Liver (tissue), 9 donors: ENCODE data around the gene AMBRA1. TPM values are rescaled to one million over a fixed set of nuclear protein-coding genes. Genes with fewer than 3 reads are reported as not detected.

Source experiments
- DNase-seq: peaks from one replicate; pipeline ENCODE4 v3.0.0-alpha.2; 2017; ENCODE audit warnings: low spot score
- H3K27ac ChIP-seq, 2 donors: one replicate each; pipeline ENCODE4 v1.7.0; 2013; ENCODE audit warnings: inconsistent platforms in 2 of 2, low read length in 2 of 2, control low read depth in 1 of 2, low read depth in 1 of 2, mild to moderate bottlenecking in 1 of 2
- H3K27me3 ChIP-seq, 4 donors: one replicate each; pipeline versions ENCODE4 v1.6.1 to v1.7.0; 2013; ENCODE audit warnings: low read length in 3 of 4, inconsistent platforms in 1 of 4, mild to moderate bottlenecking in 1 of 4, moderate library complexity in 1 of 4; ENCODE audit not compliant: control insufficient read depth in 4 of 4, insufficient read depth in 4 of 4
- H3K36me3 ChIP-seq, 4 donors: one replicate each; pipeline versions ENCODE4 v1.6.1 to v1.7.0; 2013; ENCODE audit warnings: low read length in 3 of 4, mild to moderate bottlenecking in 3 of 4, low read depth in 1 of 4, moderate library complexity in 1 of 4; ENCODE audit not compliant: control insufficient read depth in 4 of 4, insufficient read depth in 3 of 4
- H3K4me1 ChIP-seq, 4 donors: one replicate each; pipeline versions ENCODE4 v1.6.1 to v1.7.0; 2013; ENCODE audit warnings: low read length in 3 of 4, mild to moderate bottlenecking in 3 of 4, moderate library complexity in 1 of 4; ENCODE audit not compliant: control insufficient read depth in 4 of 4, insufficient read depth in 4 of 4
- H3K4me3 ChIP-seq, 3 donors: one replicate each; pipeline versions ENCODE4 v1.6.1 to v1.7.0; 2013; ENCODE audit warnings: low read length in 3 of 3, control low read depth in 1 of 3, low read depth in 1 of 3, mild to moderate bottlenecking in 1 of 3
- H3K9ac ChIP-seq, 2 donors: one replicate each; pipeline ENCODE4 v1.7.0; 2013; ENCODE audit warnings: low read length in 2 of 2, mild to moderate bottlenecking in 2 of 2, moderate library complexity in 2 of 2, control low read depth in 1 of 2, low read depth in 1 of 2
- H3K9me3 ChIP-seq, 4 donors: one replicate each; pipeline versions ENCODE4 v1.6.1 to v1.7.0; 2013; ENCODE audit warnings: low read length in 3 of 4; ENCODE audit not compliant: control insufficient read depth in 4 of 4
- ATF3 ChIP-seq: IDR thresholded peaks from 2 replicates; pipeline ENCODE4 v1.6.1; 2016; ENCODE audit warnings: antibody characterized with exemption
- CTCF ChIP-seq: fragments of 150-350 bp; IDR thresholded peaks from 2 replicates; pipeline ENCODE4 v1.5.1; 2017; ENCODE audit warnings: improper control_type of control experiment, low read depth, low read length; ENCODE audit not compliant: missing input control
- EGR1 ChIP-seq, 2 donors: IDR thresholded peaks; 2 replicates each; pipeline ENCODE4 v1.6.1; 2016 to 2018; ENCODE audit warnings: antibody characterized with exemption in 2 of 2, low read depth in 2 of 2
- GABPA ChIP-seq, 2 donors: IDR thresholded peaks in 1 of 2; conservative IDR thresholded peaks in 1 of 2; 2 replicates each; pipeline ENCODE4 v1.6.1; 2016; ENCODE audit warnings: antibody characterized with exemption in 2 of 2, mild to moderate bottlenecking in 1 of 2, moderate library complexity in 1 of 2
- HNF4A ChIP-seq, 2 donors: conservative IDR thresholded peaks; 2 replicates each; pipeline ENCODE4 v1.6.1; 2016; ENCODE audit warnings: antibody characterized with exemption in 2 of 2, mild to moderate bottlenecking in 2 of 2
- HNF4G ChIP-seq: IDR thresholded peaks from 2 replicates; pipeline ENCODE4 v1.6.1; 2016; ENCODE audit warnings: antibody characterized with exemption
- MAX ChIP-seq: IDR thresholded peaks from 2 replicates; pipeline ENCODE4 v1.6.1; 2016; ENCODE audit warnings: antibody characterized with exemption
- NR2F2 ChIP-seq: IDR thresholded peaks from 2 replicates; pipeline ENCODE4 v1.6.1; 2016; ENCODE audit warnings: antibody characterized with exemption
- REST ChIP-seq: IDR thresholded peaks from 2 replicates; pipeline ENCODE4 v1.6.1; 2016; ENCODE audit warnings: antibody characterized with exemption, mild to moderate bottlenecking
- TAF1 ChIP-seq: conservative IDR thresholded peaks from 2 replicates; pipeline ENCODE4 v1.6.1; 2016; ENCODE audit warnings: antibody characterized with exemption, mild to moderate bottlenecking
- YY1 ChIP-seq: IDR thresholded peaks from 2 replicates; pipeline ENCODE4 v1.6.1; 2016; ENCODE audit warnings: antibody characterized with exemption, mild to moderate bottlenecking
- ZBTB33 ChIP-seq: IDR thresholded peaks from 2 replicates; pipeline ENCODE4 v1.6.1; 2016; ENCODE audit warnings: antibody characterized with exemption
- WGBS: extraction: QIAGEN DNeasy Blood & Tissue Kit; methylation state at CpG from one replicate; pipeline ENCODE4 v1.1.7; 2013; 5-methylcytosine and 5-hydroxymethylcytosine counted together
- polyA plus RNA-seq, 2 donors: library from polyadenylated mRNA; stranded (reverse) in 1 of 2; unstranded in 1 of 2; fragments of 200-250 nt in 1 of 2; fragments of >200 nt in 1 of 2; fragmentation: Nextera tagmentation in 1 of 2; extraction: Ambion mirVana in 1 of 2; gene quantifications; one replicate each; pipeline versions ENCODE4 v1.2.1 to v1.2.3, GENCODE V29; 2013 to 2015
- total RNA-seq, 2 donors: library from RNA; depleted of rRNA; stranded (reverse); fragments of >200 nt; gene quantifications; one replicate each; pipeline ENCODE4 v1.2.3, GENCODE V29; 2014
- donor health status: healthy.
- donor health status: healthy.
- donor health status: healthy.
- donor health status: healthy.
- donor health status: healthy.

Gene AMBRA1
- total and polyA plus RNA-seq, 4 donors: 3.7 to 25.7 (median 15.1) TPM

GRCh38 chr11:46574656-46575055, 19.2 kb downstream of the AMBRA1 start:
- WGBS: 61% methylated on average over 1 of the region's 1 CpG
- H3K4me1 ChIP-seq: no peaks in the 10 kb centered on the region

GRCh38 chr11:46570790-46571398, 22.9 kb downstream of the AMBRA1 start:
- WGBS: 85% methylated on average over 2 of the region's 2 CpGs
- H3K27me3 ChIP-seq: no peaks in the 10 kb centered on the region
- no peak overlapping the region for H3K9ac ChIP-seq
- no peaks in the 10 kb centered on the region for H3K36me3 ChIP-seq
- H3K9me3 ChIP-seq: no peaks in the 10 kb centered on the region
- DNase-seq: no peak
- no peak overlapping the region for H3K27ac ChIP-seq
- no peaks in the 10 kb centered on the region for H3K4me1 ChIP-seq
- no peak overlapping the region for H3K4me3 ChIP-seq
- TF ChIP-seq ZBTB33 (no peak), REST (no peak), YY1 (no peak), EGR1 (IDR thresholded peaks at IDR 0.05; ENCODE audit: low read depth in 2 of 2) (no peak), NR2F2 (no peak), TAF1 (no peak)

More at GRCh38 chr11:46574656-46575055, 19.2 kb downstream of the AMBRA1 start:
- no peak overlapping the region for H3K9ac ChIP-seq
- no peaks in the 10 kb centered on the region for H3K27me3 ChIP-seq
- TF ChIP-seq ATF3 (no peak), YY1 (no peak), HNF4A (conservative IDR thresholded peaks at IDR 0.05) (no peak), GABPA (IDR thresholded peaks at IDR 0.05 in 1 of 2, conservative IDR thresholded peaks at IDR 0.05 in 1 of 2) (no peak), HNF4G (no peak), CTCF (no peak), EGR1 (IDR thresholded peaks at IDR 0.05; ENCODE audit: low read depth in 2 of 2) (no peak), REST (no peak), TAF1 (no peak), MAX (no peak)
- no peaks in the 10 kb centered on the region for H3K36me3 ChIP-seq
- DNase-seq: no peak
- no peak overlapping the region for H3K4me3 ChIP-seq
- H3K27ac ChIP-seq: no peak overlapping the region
- no peaks in the 10 kb centered on the region for H3K9me3 ChIP-seq
